Stimulated activated CD4-positive, alpha-beta T cell treated with anti-CD3 and anti-CD28 coated beads, TNF-alpha, amount 100 ng/mL, for 4 hours (primary cell): Measurements from ENCODE around the gene ZIC2.

ENCODE experiments used
- DNase-seq, 3 experiments: peaks; one replicate each; pipeline ENCODE4 v3.0.0-alpha.2; 2020; ENCODE audit warnings: low read depth in 3 of 3

The ZIC2 gene

GRCh38 chr13:99959540-99960230, 21.9 kb upstream of the ZIC2 start:
- DNase-seq, result no peak

- no peak for DNase-seq
Observed at GRCh38 chr13:99960663-99961311, 20.8 kb upstream of the ZIC2 start.

- DNase-seq, result no peak
Observed at GRCh38 chr13:99961636-99962035, 19.9 kb upstream of the ZIC2 start.

GRCh38 chr13:99962242-99962641, 19.3 kb upstream of the ZIC2 start:
- DNase-seq, result no peak

- DNase-seq, result no peak
Observed at GRCh38 chr13:99963816-99964339, 17.7 kb upstream of the ZIC2 start.

GRCh38 chr13:99965329-99966000, 16.1 kb upstream of the ZIC2 start:
- DNase-seq, result no peak

GRCh38 chr13:99966064-99966805, 15.3 kb upstream of the ZIC2 start:
- DNase-seq, result no peak

- no peak for DNase-seq
Observed at GRCh38 chr13:99967498-99967868, 14.1 kb upstream of the ZIC2 start.

GRCh38 chr13:99967869-99968520, 13.6 kb upstream of the ZIC2 start:
- DNase-seq, result no peak

GRCh38 chr13:99968521-99969452, 12.8 kb upstream of the ZIC2 start:
- no peak for DNase-seq

GRCh38 chr13:99969453-99969918, 12.1 kb upstream of the ZIC2 start:
- DNase-seq, result no peak

- DNase-seq, result peak in 2 of 3 experiments; percentile 23 to 55
Observed at GRCh38 chr13:99969919-99970650, 11.5 kb upstream of the ZIC2 start.

GRCh38 chr13:99970651-99971575, 10.7 kb upstream of the ZIC2 start:
- DNase-seq, result no peak

- DNase-seq, result no peak
Observed at GRCh38 chr13:99971576-99972189, 9.9 kb upstream of the ZIC2 start, which contains the start of gene ZIC5. Gene ZIC5 (minus strand): TSS chr13:99971767. CDS start chr13:99971603, 164 bp downstream.

GRCh38 chr13:99972190-99972731, 9.3 kb upstream of the ZIC2 start:
- no peak for DNase-seq

- no peak for DNase-seq
Observed at GRCh38 chr13:99973163-99973807, 8.3 kb upstream of the ZIC2 start.

- DNase-seq, result no peak
Observed at GRCh38 chr13:99973808-99974185, 7.8 kb upstream of the ZIC2 start.
